Type B pancreatic cell (in vitro differentiated cells): ENCODE data around the gene POU2AF1. TPM values are rescaled to one million over a fixed set of nuclear protein-coding genes. Genes with fewer than 3 reads are reported as not detected.

Experiments
- DNase-seq: peaks from one replicate; pipeline ENCODE4 v3.0.0; 2021; ENCODE audit warnings: mixed read lengths; ENCODE audit not compliant: unreplicated experiment; ENCODE audit errors: extremely low spot score
- H3K27ac Mint-ChIP-seq: 2 replicates; pipeline ENCODE4 v1.8.0; 2021; ENCODE audit warnings: mild to moderate bottlenecking, mixed read lengths
- H3K27me3 Mint-ChIP-seq: 2 replicates; pipeline ENCODE4 v1.8.0; 2021; ENCODE audit warnings: mixed read lengths
- H3K36me3 Mint-ChIP-seq: 2 replicates; pipeline ENCODE4 v1.8.0; 2021; ENCODE audit warnings: mixed read lengths
- H3K4me1 Mint-ChIP-seq: one replicate; pipeline ENCODE4 v1.8.0; 2021; ENCODE audit warnings: mixed read lengths; ENCODE audit not compliant: unreplicated experiment
- H3K4me3 Mint-ChIP-seq: 2 replicates; pipeline ENCODE4 v1.8.0; 2021; ENCODE audit warnings: mild to moderate bottlenecking, mixed read lengths
- H3K9me3 Mint-ChIP-seq: 2 replicates; pipeline ENCODE4 v1.8.0; 2021; ENCODE audit warnings: mixed read lengths
- total RNA-seq: library from RNA; stranded (reverse); gene quantifications from 2 replicates; pipeline ENCODE4 v1.2.1, GENCODE V29; 2021; ENCODE audit warnings: low replicate concordance
- TF ChIP-seq, protein P1 (sequence below): fragments of 200-600 bp; sonication (generic); conservative IDR thresholded peaks from 2 replicates; pipeline ENCODE4 v1.5.0; 2021; ENCODE audit warnings: antibody characterized with exemption, mild to moderate bottlenecking

POU2AF1 gene
- total RNA-seq, 1 donor from 2014 or later, result 0.24 TPM

- Mint-ChIP-seq H3K9me3 (no peaks in the 10 kb centered on the region), H3K27me3 (peaks cover 4% of the 10 kb centered on the region), H3K36me3 (no peaks in the 10 kb centered on the region), H3K4me1 (peaks cover 18% of the 10 kb centered on the region), H3K4me3 (no peak overlapping the region), H3K27ac (no peak overlapping the region)
- DNase-seq, result no peak
- TF ChIP-seq, protein P1, sequence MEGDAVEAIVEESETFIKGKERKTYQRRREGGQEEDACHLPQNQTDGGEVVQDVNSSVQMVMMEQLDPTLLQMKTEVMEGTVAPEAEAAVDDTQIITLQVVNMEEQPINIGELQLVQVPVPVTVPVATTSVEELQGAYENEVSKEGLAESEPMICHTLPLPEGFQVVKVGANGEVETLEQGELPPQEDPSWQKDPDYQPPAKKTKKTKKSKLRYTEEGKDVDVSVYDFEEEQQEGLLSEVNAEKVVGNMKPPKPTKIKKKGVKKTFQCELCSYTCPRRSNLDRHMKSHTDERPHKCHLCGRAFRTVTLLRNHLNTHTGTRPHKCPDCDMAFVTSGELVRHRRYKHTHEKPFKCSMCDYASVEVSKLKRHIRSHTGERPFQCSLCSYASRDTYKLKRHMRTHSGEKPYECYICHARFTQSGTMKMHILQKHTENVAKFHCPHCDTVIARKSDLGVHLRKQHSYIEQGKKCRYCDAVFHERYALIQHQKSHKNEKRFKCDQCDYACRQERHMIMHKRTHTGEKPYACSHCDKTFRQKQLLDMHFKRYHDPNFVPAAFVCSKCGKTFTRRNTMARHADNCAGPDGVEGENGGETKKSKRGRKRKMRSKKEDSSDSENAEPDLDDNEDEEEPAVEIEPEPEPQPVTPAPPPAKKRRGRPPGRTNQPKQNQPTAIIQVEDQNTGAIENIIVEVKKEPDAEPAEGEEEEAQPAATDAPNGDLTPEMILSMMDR, result no peak
These were observed 34.8 kb upstream of the POU2AF1 start for GRCh38 chr11:111413849-111414248.

- TF ChIP-seq, protein P1, result no peak
- no peak overlapping the region for H3K4me3 Mint-ChIP-seq
- H3K36me3 Mint-ChIP-seq, result no peaks in the 10 kb centered on the region
- H3K9me3 Mint-ChIP-seq, result no peaks in the 10 kb centered on the region
- H3K4me1 Mint-ChIP-seq, result peaks cover 11% of the 10 kb centered on the region
- H3K27ac Mint-ChIP-seq, result no peak overlapping the region
- H3K27me3 Mint-ChIP-seq, result peaks cover 7% of the 10 kb centered on the region
- no peak for DNase-seq
These were observed 33.2 kb upstream of the POU2AF1 start for GRCh38 chr11:111412293-111412692.

DNA sequence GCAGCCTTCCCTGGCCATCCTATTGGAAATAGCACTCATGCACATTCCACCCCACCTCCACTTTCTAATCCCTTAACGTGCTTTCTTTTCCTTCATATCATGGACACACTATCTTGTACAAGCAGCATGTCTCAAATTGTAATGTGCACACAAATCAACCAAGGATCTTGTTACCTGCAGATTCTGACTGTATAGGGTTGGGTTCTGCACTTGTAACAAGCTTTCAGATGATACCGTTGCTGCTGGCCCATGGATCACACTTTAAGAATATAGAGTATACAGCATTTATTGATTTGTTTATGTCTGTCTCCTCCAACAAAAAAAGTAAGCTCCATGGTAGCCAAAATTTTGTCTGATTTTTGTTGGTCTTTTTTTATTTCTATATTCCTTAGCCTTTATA, 32.4 kb upstream of the POU2AF1 start:
- H3K36me3 Mint-ChIP-seq, result no peaks in the 10 kb centered on the region
- TF ChIP-seq, protein P1, result no peak
- no peak for DNase-seq
- peaks cover 5% of the 10 kb centered on the region for H3K4me1 Mint-ChIP-seq
- H3K9me3 Mint-ChIP-seq, result no peaks in the 10 kb centered on the region
- no peak overlapping the region for H3K27ac Mint-ChIP-seq
- peaks cover 7% of the 10 kb centered on the region for H3K27me3 Mint-ChIP-seq
- H3K4me3 Mint-ChIP-seq, result no peak overlapping the region

- no peaks in the 10 kb centered on the region for H3K36me3 Mint-ChIP-seq
- no peak overlapping the region for H3K27ac Mint-ChIP-seq
- no peak overlapping the region for H3K4me3 Mint-ChIP-seq
- peaks cover 7% of the 10 kb centered on the region for H3K27me3 Mint-ChIP-seq
- TF ChIP-seq, protein P1, result no peak
- DNase-seq, result no peak
- no peaks in the 10 kb centered on the region for H3K9me3 Mint-ChIP-seq
- peaks cover 5% of the 10 kb centered on the region for H3K4me1 Mint-ChIP-seq
These were observed 31.9 kb upstream of the POU2AF1 start for GRCh38 chr11:111410951-111411350.

- H3K4me3 Mint-ChIP-seq, result no peak overlapping the region
- TF ChIP-seq, protein P1, result no peak
- no peaks in the 10 kb centered on the region for H3K36me3 Mint-ChIP-seq
- no peaks in the 10 kb centered on the region for H3K9me3 Mint-ChIP-seq
- H3K4me1 Mint-ChIP-seq, result peaks cover 5% of the 10 kb centered on the region
- H3K27me3 Mint-ChIP-seq, result peaks cover 7% of the 10 kb centered on the region
- H3K27ac Mint-ChIP-seq, result no peak overlapping the region
- no peak for DNase-seq
These were observed 30.8 kb upstream of the POU2AF1 start for GRCh38 chr11:111409915-111410314.
